GM12878 (cell line): Measurements from ENCODE around the gene DCLRE1C. TPM values are rescaled to one million over a fixed set of nuclear protein-coding genes. Genes with fewer than 3 reads are reported as not detected.

Source experiments
- ATAC-seq: fragments of 200-7000 bp; cut with Tn5 transposase; 3 replicates; pipeline ENCODE4 v1.9.1; 2020; ENCODE audit warnings: mild to moderate bottlenecking, moderate library complexity
- BruUV-seq: library from RNA; stranded (reverse); fragments of 400-500 nt; replicated peaks from 2 replicates; lab custom pipeline; 2021; lab: Mats Ljungman, UMichigan
- CTCF ChIA-PET: fragments of 300-600 bp; sonication (Branson Sonifier 250); formaldehyde crosslinking; extraction: SDS; loops from one replicate; lab custom pipeline; 2021; ENCODE audit warnings: inconsistent platforms; lab: Yijun Ruan, JAX
- POLR2A ChIA-PET: fragments of 350-600 bp; formaldehyde crosslinking; extraction: SDS; loops from one replicate; lab custom pipeline; 2021; ENCODE audit warnings: inconsistent platforms; lab: Charles Lee
- RAD21 ChIA-PET: fragments of 300-600 bp; sonication (Branson Sonifier 250); formaldehyde crosslinking; loops from one replicate; lab custom pipeline; 2023; ENCODE audit warnings: antibody characterized with exemption; ENCODE audit not compliant: unreplicated experiment; lab: Charles Lee
- SMC1A ChIA-PET: fragments of 300-600 bp; sonication (Branson Sonifier 250); formaldehyde crosslinking; loops from one replicate; lab custom pipeline; 2023; ENCODE audit not compliant: unreplicated experiment, uncharacterized antibody; lab: Charles Lee
- DNase-seq: peaks from one replicate; pipeline ENCODE4 v3.0.0-alpha.2; 2011; ENCODE audit warnings: low read depth, low spot score
- FAIRE-seq: peaks from 3 replicates; lab custom pipeline; 2011; peaks lifted over from hg19 to GRCh38; lab: Jason Lieb, UNC
- H2AFZ ChIP-seq: 2 replicates; pipeline ENCODE4 v1.6.0; 2011; ENCODE audit warnings: low read depth, low read length, control low read depth; ENCODE audit not compliant: control insufficient read depth
- H3K27ac ChIP-seq: 2 replicates; pipeline ENCODE4 v1.5.1; 2011; ENCODE audit warnings: control low read depth; ENCODE audit not compliant: control insufficient read depth, insufficient read depth
- H3K27me3 ChIP-seq, 2 experiments: replicated peaks in 1 of 2; 2 replicates each; pipeline versions ENCODE4 v1.6.0 to v1.6.1; 2011; ENCODE audit warnings: low read length in 1 of 2; ENCODE audit not compliant: control insufficient read depth in 2 of 2, insufficient read depth in 2 of 2
- H3K36me3 ChIP-seq, 2 experiments: 2 replicates each; pipeline ENCODE4 v1.5.1; 2011; ENCODE audit warnings: low read length in 1 of 2; ENCODE audit not compliant: control insufficient read depth in 2 of 2, insufficient read depth in 2 of 2
- H3K4me1 ChIP-seq: 2 replicates; pipeline ENCODE4 v1.6.1; 2011; ENCODE audit warnings: mild to moderate bottlenecking, low read length, moderate library complexity, mixed read lengths; ENCODE audit not compliant: control insufficient read depth, insufficient read depth
- H3K4me2 ChIP-seq: 2 replicates; pipeline ENCODE4 v1.6.0; 2011; ENCODE audit warnings: control low read depth; ENCODE audit not compliant: control insufficient read depth, insufficient read depth
- H3K4me3 ChIP-seq: fragments of 200-600 bp; sonication (generic); 2 replicates; pipeline ENCODE4 v1.5.1; 2016
- H3K79me2 ChIP-seq: 2 replicates; pipeline ENCODE4 v1.6.0; 2011; ENCODE audit warnings: low read length; ENCODE audit not compliant: control insufficient read depth, insufficient read depth
- H3K9ac ChIP-seq: 2 replicates; pipeline ENCODE4 v1.8.0; 2011; ENCODE audit warnings: low read length, control low read depth, mixed read lengths; ENCODE audit not compliant: control insufficient read depth, insufficient read depth
- H3K9me3 ChIP-seq: replicated peaks from 3 replicates; pipeline ENCODE4 v1.5.1; 2011; ENCODE audit warnings: mild to moderate bottlenecking, low read length; ENCODE audit not compliant: control insufficient read depth, insufficient read depth
- H4K20me1 ChIP-seq: 2 replicates; pipeline ENCODE4 v1.6.0; 2011; ENCODE audit not compliant: control insufficient read depth, insufficient read depth
- BACH1 ChIP-seq: fragments of 450-650 bp; IDR thresholded peaks from 2 replicates; pipeline ENCODE4 v1.6.1; 2017; ENCODE audit warnings: mild to moderate bottlenecking, borderline replicate concordance
- JUND ChIP-seq: IDR thresholded peaks from 2 replicates; pipeline ENCODE4 v1.6.1; 2012; ENCODE audit warnings: low read depth, mild to moderate bottlenecking, low read length, improper control_type of control experiment, moderate library complexity
- SUZ12 ChIP-seq: fragments of 200-600 bp; sonication (generic); IDR thresholded peaks from one replicate; pipeline ENCODE4 v1.6.1; 2018; ENCODE audit warnings: antibody characterized with exemption, mild to moderate bottlenecking; ENCODE audit not compliant: unreplicated experiment
- TARDBP ChIP-seq: IDR thresholded peaks from 2 replicates; pipeline ENCODE4 v1.6.1; 2016; ENCODE audit warnings: borderline replicate concordance
- YBX1 ChIP-seq: fragments of 450-650 bp; IDR thresholded peaks from 2 replicates; pipeline ENCODE4 v1.6.1; 2016; ENCODE audit warnings: antibody characterized with exemption
- YY1 ChIP-seq: IDR thresholded peaks from 2 replicates; pipeline ENCODE4 v1.6.1; 2011; ENCODE audit warnings: low read depth, mild to moderate bottlenecking, low read length
- ZNF384 ChIP-seq: IDR thresholded peaks from 2 replicates; pipeline ENCODE4 v1.6.1; 2012; ENCODE audit warnings: low read depth, mild to moderate bottlenecking, low read length, improper control_type of control experiment, borderline replicate concordance
- WGBS: methylation state at CpG from one replicate; pipeline ENCODE4 v1.1.6; 2016; ENCODE audit warnings: low lambda C conversion rate; ENCODE audit not compliant: insufficient replicate concordance, insufficient coverage; ENCODE audit errors: missing lambda C conversion rate; 5-methylcytosine and 5-hydroxymethylcytosine counted together
- in situ Hi-C: fragments of 300-500 bp; cut with MboI; formaldehyde crosslinking; loops from 9 replicates; pipeline ENCODE4 v1.14.3; 2018; ENCODE audit warnings: mixed read lengths
- intact Hi-C: fragments of 100-400 bp; cut with micrococcal nuclease; formaldehyde crosslinking; loops from one replicate; pipeline ENCODE4 v1.14.2; 2022; ENCODE audit not compliant: unreplicated experiment
- polyA plus RNA-seq, 11 experiments: library from polyadenylated mRNA; depleted of rRNA in 4 of 11; unstranded in 6 of 11; stranded (reverse) in 5 of 11; fragments of >200 nt; fragmentation: Nextera tagmentation in 4 of 11; fragmentation: Illumina TruSeq in 1 of 11; extraction: Ambion mirVana in 4 of 11; extraction: Trizol in 1 of 11; gene quantifications; 1 replicate in 1 of 11; 2 replicates in 10 of 11; pipeline versions ENCODE4 v1.2.1 to v1.2.3, GENCODE V29; 2011 to 2016; ENCODE audit warnings: inconsistent platforms in 2 of 11, missing spikeins in 2 of 11, low read depth in 1 of 11
- total RNA-seq, 4 experiments: library from RNA; depleted of rRNA in 3 of 4; stranded (reverse); fragments of >200 nt in 3 of 4; fragmentation: Illumina TruSeq in 1 of 4; extraction: Trizol in 1 of 4; gene quantifications; 2 replicates each; pipeline versions ENCODE4 v1.2.1 to v1.2.3, GENCODE V29; 2013 to 2021
- TF ChIP-seq, protein P1 (sequence below): IDR thresholded peaks from 2 replicates; pipeline ENCODE4 v1.6.1; 2012; ENCODE audit warnings: mild to moderate bottlenecking, low read depth, low read length
- TF ChIP-seq, protein P2 (sequence below): fragments of 450-650 bp; formaldehyde crosslinking; IDR thresholded peaks from 2 replicates; pipeline ENCODE4 v1.4.0; 2022; ENCODE audit warnings: mild to moderate bottlenecking, moderate library complexity
- TF ChIP-seq, protein P3 (sequence below): fragments of 450-650 bp; formaldehyde crosslinking; IDR thresholded peaks from 2 replicates; pipeline ENCODE4 v1.4.0; 2020; ENCODE audit warnings: mild to moderate bottlenecking, moderate library complexity

Gene DCLRE1C
- total and polyA plus RNA-seq, 10 of the 15 experiments (the other 5 are each of a cell fraction or from before 2014, with no cell fraction given): 15.7 to 43.4 (median 26.0) TPM

DNA sequence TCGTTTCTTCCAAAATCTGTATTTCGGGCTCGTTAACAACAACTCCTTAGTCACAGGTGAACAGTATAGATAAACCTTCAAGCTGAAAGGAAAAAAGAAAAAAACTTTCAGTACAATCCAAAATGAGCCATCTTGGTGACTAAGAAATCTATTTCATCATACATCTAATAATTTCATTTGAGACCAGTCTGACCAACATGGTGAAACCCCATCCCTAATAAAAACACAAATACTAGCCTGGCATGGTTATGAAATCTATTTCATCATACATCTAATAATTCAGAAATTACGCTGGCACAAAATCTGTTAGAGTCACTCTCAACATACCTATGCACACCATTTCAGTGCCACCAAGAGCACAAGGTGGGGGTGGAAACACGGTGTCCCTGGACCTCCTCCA lies 8.8 kb downstream of the DCLRE1C start:
- SMC1A ChIA-PET: interaction anchor here (1.0 kb wide), 1 partner anchor 408 kb away, joined by 3 read pairs; no protein-coding TSS in a partner anchor
- no peak overlapping the region for H3K9ac ChIP-seq
- FAIRE-seq (no peak), DNase-seq (no peak), ATAC-seq (no peak)
- no peaks in the 10 kb centered on the region for H3K9me3 ChIP-seq
- no peak overlapping the region for H3K4me3 ChIP-seq
- RAD21 ChIA-PET: no interaction called here
- no peak overlapping the region for H3K4me2 ChIP-seq
- H3K79me2 ChIP-seq: peaks cover 22% of the 10 kb centered on the region
- H4K20me1 ChIP-seq: 0 out of 2 replicates have a peak, but pooled peaks cover 4% of the 10 kb centered on the region
- H2AFZ ChIP-seq: no peak overlapping the region
- H3K27ac ChIP-seq: no peak overlapping the region
- POLR2A ChIA-PET: interaction anchor here (0.7 kb wide), 2 partner anchors 192 to 436 kb away, joined by 3 to 4 read pairs; no protein-coding TSS in a partner anchor
- intact Hi-C loops: no loop called here
- in situ Hi-C loops: no loop called here
- peaks cover 14% of the 10 kb centered on the region; the same call in 1 of the 2 replicates for H3K4me1 ChIP-seq
- H3K27me3 ChIP-seq: no peaks in the 10 kb centered on the region
- WGBS: 99% methylated on average over 5 of the region's 5 CpGs
- H3K36me3 ChIP-seq: peaks cover 6 to 31% of the 10 kb centered on the region in 2 experiments
- CTCF ChIA-PET: no interaction called here
- no TSS peak for BruUV-seq
- TF ChIP-seq YBX1 (no peak), YY1 (no peak), BACH1 (no peak), TARDBP (no peak), ZNF384 (no peak), JUND (no peak), SUZ12 (no peak)
- TF ChIP-seq, protein P1, sequence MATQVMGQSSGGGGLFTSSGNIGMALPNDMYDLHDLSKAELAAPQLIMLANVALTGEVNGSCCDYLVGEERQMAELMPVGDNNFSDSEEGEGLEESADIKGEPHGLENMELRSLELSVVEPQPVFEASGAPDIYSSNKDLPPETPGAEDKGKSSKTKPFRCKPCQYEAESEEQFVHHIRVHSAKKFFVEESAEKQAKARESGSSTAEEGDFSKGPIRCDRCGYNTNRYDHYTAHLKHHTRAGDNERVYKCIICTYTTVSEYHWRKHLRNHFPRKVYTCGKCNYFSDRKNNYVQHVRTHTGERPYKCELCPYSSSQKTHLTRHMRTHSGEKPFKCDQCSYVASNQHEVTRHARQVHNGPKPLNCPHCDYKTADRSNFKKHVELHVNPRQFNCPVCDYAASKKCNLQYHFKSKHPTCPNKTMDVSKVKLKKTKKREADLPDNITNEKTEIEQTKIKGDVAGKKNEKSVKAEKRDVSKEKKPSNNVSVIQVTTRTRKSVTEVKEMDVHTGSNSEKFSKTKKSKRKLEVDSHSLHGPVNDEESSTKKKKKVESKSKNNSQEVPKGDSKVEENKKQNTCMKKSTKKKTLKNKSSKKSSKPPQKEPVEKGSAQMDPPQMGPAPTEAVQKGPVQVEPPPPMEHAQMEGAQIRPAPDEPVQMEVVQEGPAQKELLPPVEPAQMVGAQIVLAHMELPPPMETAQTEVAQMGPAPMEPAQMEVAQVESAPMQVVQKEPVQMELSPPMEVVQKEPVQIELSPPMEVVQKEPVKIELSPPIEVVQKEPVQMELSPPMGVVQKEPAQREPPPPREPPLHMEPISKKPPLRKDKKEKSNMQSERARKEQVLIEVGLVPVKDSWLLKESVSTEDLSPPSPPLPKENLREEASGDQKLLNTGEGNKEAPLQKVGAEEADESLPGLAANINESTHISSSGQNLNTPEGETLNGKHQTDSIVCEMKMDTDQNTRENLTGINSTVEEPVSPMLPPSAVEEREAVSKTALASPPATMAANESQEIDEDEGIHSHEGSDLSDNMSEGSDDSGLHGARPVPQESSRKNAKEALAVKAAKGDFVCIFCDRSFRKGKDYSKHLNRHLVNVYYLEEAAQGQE: no peak
- TF ChIP-seq, protein P2, sequence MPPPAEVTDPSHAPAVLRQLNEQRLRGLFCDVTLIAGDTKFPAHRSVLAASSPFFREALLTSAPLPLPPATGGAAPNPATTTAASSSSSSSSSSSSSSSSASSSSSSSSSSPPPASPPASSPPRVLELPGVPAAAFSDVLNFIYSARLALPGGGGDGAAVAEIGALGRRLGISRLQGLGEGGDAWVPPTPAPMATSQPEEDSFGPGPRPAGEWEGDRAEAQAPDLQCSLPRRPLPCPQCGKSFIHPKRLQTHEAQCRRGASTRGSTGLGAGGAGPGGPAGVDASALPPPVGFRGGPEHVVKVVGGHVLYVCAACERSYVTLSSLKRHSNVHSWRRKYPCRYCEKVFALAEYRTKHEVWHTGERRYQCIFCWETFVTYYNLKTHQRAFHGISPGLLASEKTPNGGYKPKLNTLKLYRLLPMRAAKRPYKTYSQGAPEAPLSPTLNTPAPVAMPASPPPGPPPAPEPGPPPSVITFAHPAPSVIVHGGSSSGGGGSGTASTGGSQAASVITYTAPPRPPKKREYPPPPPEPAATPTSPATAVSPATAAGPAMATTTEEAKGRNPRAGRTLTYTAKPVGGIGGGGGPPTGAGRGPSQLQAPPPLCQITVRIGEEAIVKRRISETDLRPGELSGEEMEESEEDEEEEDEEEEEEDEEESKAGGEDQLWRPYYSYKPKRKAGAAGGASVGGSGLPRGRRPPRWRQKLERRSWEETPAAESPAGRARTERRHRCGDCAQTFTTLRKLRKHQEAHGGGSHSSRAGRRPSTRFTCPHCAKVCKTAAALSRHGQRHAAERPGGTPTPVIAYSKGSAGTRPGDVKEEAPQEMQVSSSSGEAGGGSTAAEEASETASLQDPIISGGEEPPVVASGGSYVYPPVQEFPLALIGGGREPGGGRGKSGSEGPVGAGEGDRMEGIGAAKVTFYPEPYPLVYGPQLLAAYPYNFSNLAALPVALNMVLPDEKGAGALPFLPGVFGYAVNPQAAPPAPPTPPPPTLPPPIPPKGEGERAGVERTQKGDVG: no peak
- TF ChIP-seq, protein P3, sequence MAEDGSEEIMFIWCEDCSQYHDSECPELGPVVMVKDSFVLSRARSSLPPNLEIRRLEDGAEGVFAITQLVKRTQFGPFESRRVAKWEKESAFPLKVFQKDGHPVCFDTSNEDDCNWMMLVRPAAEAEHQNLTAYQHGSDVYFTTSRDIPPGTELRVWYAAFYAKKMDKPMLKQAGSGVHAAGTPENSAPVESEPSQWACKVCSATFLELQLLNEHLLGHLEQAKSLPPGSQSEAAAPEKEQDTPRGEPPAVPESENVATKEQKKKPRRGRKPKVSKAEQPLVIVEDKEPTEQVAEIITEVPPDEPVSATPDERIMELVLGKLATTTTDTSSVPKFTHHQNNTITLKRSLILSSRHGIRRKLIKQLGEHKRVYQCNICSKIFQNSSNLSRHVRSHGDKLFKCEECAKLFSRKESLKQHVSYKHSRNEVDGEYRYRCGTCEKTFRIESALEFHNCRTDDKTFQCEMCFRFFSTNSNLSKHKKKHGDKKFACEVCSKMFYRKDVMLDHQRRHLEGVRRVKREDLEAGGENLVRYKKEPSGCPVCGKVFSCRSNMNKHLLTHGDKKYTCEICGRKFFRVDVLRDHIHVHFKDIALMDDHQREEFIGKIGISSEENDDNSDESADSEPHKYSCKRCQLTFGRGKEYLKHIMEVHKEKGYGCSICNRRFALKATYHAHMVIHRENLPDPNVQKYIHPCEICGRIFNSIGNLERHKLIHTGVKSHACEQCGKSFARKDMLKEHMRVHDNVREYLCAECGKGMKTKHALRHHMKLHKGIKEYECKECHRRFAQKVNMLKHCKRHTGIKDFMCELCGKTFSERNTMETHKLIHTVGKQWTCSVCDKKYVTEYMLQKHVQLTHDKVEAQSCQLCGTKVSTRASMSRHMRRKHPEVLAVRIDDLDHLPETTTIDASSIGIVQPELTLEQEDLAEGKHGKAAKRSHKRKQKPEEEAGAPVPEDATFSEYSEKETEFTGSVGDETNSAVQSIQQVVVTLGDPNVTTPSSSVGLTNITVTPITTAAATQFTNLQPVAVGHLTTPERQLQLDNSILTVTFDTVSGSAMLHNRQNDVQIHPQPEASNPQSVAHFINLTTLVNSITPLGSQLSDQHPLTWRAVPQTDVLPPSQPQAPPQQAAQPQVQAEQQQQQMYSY (CRISPR knock-in tag): no peak
